ENCODE data around the gene TM2D1. TPM values are rescaled to one million over a fixed set of nuclear protein-coding genes. Genes with fewer than 3 reads are reported as not detected.
A peak's percentile ranks its signal among the peaks of the same experiment; 100 is the strongest.

TM2D1 gene
- total RNA-seq, 1 experiment from 2014 or later = 27.2 TPM

DNA sequence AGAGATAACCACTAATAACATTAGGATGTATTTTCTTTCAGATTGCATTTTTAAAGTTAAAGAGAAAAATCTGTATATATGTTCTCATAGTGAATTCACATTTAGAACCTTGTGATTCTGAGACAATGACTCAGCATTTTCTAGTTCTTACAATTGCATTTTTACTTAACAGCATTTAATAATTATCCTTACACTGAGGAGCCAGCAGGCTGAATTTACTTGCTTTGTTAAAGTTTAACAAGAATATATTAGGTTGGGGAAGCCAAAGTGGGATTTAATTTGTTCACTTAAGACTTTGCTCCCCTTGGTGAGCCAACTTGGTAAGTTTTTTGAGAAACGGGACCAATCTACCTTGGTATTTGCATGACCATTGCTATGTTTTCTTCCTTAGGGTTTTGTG is 21.9 kb upstream of the TM2D1 start:
- no peaks in the 10 kb centered on the region for H3K27me3 ChIP-seq (replicated peaks; ENCODE audit: insufficient read depth, low read depth, low read length, poor library complexity)
- DNase-seq (ENCODE audit: low spot score) = peak; percentile 41
- CTCF ChIA-PET = no interaction called here
- intact Hi-C loops (cut with micrococcal nuclease; ENCODE audit: unreplicated experiment) = no loop called here
- no TSS peak for BruUV-seq (replicated peaks)
- H3K4me1 ChIP-seq (ENCODE audit: insufficient read depth, low read length, poor library complexity, severe bottlenecking) = peaks cover 14% of the 10 kb centered on the region
- peak overlapping the region; percentile 61 for H3K27ac ChIP-seq (ENCODE audit: low read depth, low read length, poor library complexity, severe bottlenecking)
- POLR2A ChIA-PET (ENCODE audit: low non-redundant PET) = no interaction called here
- TF ChIP-seq EZH2 (IDR thresholded peaks at IDR 0.05; ENCODE audit: borderline replicate concordance, low read depth, low read length, poor library complexity, severe bottlenecking) = no peak
- TF ChIP-seq, protein P1, sequence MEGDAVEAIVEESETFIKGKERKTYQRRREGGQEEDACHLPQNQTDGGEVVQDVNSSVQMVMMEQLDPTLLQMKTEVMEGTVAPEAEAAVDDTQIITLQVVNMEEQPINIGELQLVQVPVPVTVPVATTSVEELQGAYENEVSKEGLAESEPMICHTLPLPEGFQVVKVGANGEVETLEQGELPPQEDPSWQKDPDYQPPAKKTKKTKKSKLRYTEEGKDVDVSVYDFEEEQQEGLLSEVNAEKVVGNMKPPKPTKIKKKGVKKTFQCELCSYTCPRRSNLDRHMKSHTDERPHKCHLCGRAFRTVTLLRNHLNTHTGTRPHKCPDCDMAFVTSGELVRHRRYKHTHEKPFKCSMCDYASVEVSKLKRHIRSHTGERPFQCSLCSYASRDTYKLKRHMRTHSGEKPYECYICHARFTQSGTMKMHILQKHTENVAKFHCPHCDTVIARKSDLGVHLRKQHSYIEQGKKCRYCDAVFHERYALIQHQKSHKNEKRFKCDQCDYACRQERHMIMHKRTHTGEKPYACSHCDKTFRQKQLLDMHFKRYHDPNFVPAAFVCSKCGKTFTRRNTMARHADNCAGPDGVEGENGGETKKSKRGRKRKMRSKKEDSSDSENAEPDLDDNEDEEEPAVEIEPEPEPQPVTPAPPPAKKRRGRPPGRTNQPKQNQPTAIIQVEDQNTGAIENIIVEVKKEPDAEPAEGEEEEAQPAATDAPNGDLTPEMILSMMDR (conservative IDR thresholded peaks at IDR 0.05; ENCODE audit: low read depth, low read length) = no peak
- no peaks in the 10 kb centered on the region for H3K9me3 ChIP-seq (ENCODE audit: low read depth, low read length, poor library complexity, severe bottlenecking)
- no peak overlapping the region for H3K4me3 ChIP-seq (ENCODE audit: low read depth, low read length, poor library complexity, severe bottlenecking)
- H3K36me3 ChIP-seq (ENCODE audit: insufficient read depth, low read length, poor library complexity, severe bottlenecking) = no peaks in the 10 kb centered on the region

GRCh38 chr1:61743716-61744580 is 19.0 kb upstream of the TM2D1 start:
- no peaks in the 10 kb centered on the region for H3K27me3 ChIP-seq (replicated peaks; ENCODE audit: insufficient read depth, low read depth, low read length, poor library complexity)
- no peak overlapping the region for H3K27ac ChIP-seq (ENCODE audit: low read depth, low read length, poor library complexity, severe bottlenecking)
- no peaks in the 10 kb centered on the region for H3K9me3 ChIP-seq (ENCODE audit: low read depth, low read length, poor library complexity, severe bottlenecking)
- intact Hi-C loops (cut with micrococcal nuclease; ENCODE audit: unreplicated experiment) = no loop called here
- POLR2A ChIA-PET (ENCODE audit: low non-redundant PET) = no interaction called here
- TF ChIP-seq, protein P1 (conservative IDR thresholded peaks at IDR 0.05; ENCODE audit: low read depth, low read length) = no peak
- no peak for TF ChIP-seq EZH2 (IDR thresholded peaks at IDR 0.05; ENCODE audit: borderline replicate concordance, low read depth, low read length, poor library complexity, severe bottlenecking)
- peaks cover 14% of the 10 kb centered on the region for H3K4me1 ChIP-seq (ENCODE audit: insufficient read depth, low read length, poor library complexity, severe bottlenecking)
- H3K4me3 ChIP-seq (ENCODE audit: low read depth, low read length, poor library complexity, severe bottlenecking) = no peak overlapping the region
- DNase-seq (ENCODE audit: low spot score) = no peak
- CTCF ChIA-PET = no interaction called here
- BruUV-seq (replicated peaks) = no TSS peak
- H3K36me3 ChIP-seq (ENCODE audit: insufficient read depth, low read length, poor library complexity, severe bottlenecking) = no peaks in the 10 kb centered on the region

- POLR2A ChIA-PET (ENCODE audit: low non-redundant PET) = no interaction called here
- Histone ChIP-seq H3K27me3 (replicated peaks; ENCODE audit: insufficient read depth, low read depth, low read length, poor library complexity) (no peaks in the 10 kb centered on the region), H3K4me3 (ENCODE audit: low read depth, low read length, poor library complexity, severe bottlenecking) (peak overlapping the region; percentile 71), H3K4me1 (ENCODE audit: insufficient read depth, low read length, poor library complexity, severe bottlenecking) (peaks cover 14% of the 10 kb centered on the region), H3K36me3 (ENCODE audit: insufficient read depth, low read length, poor library complexity, severe bottlenecking) (no peaks in the 10 kb centered on the region), H3K27ac (ENCODE audit: low read depth, low read length, poor library complexity, severe bottlenecking) (peak overlapping the region; percentile 52), H3K9me3 (ENCODE audit: low read depth, low read length, poor library complexity, severe bottlenecking) (no peaks in the 10 kb centered on the region)
- CTCF ChIA-PET = no interaction called here
- no peak for TF ChIP-seq EZH2 (IDR thresholded peaks at IDR 0.05; ENCODE audit: borderline replicate concordance, low read depth, low read length, poor library complexity, severe bottlenecking)
- TF ChIP-seq, protein P1 (conservative IDR thresholded peaks at IDR 0.05; ENCODE audit: low read depth, low read length) = no peak
- intact Hi-C loops (cut with micrococcal nuclease; ENCODE audit: unreplicated experiment) = no loop called here
- no peak for DNase-seq (ENCODE audit: low spot score)
- BruUV-seq (replicated peaks) = no TSS peak
Measured at GRCh38 chr1:61743431-61743705, 18.4 kb upstream of the TM2D1 start.

Measured in A673 (cell line).